ENCODE measurements around the gene HOXC13.

The HOXC13 gene

DNA sequence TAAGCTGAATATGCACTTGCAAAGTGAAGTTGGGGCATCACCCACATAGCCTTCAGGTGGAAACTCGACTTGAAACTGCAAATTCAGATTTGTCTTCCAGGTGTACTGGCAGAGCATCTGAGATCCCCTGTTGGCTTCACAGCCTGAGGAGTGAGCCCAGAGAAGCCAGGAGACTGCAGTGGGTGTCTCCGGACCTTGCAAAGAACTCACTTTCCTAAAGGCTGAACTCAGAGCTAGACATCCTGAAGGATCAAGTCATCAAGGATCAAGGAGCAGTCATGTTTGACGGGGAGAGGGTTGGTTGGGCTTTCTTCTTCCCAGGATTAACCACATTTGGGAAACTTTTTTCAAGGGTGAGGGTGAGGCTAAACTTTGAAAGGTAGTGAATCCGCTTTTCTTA lies 9.1 kb upstream of the HOXC13 start:
- TF ChIP-seq CTCF (IDR thresholded peaks at IDR 0.05), result no peak
- Histone ChIP-seq H3K27ac (no peak overlapping the region), H3K36me3 (no peaks in the 10 kb centered on the region), H3K4me1 (ENCODE audit: control insufficient read depth in 1 of 2, insufficient read depth in 1 of 2, low read depth in 1 of 2, low read length in 1 of 2) (no peaks in the 10 kb centered on the region), H3K4me3 (ENCODE audit: low read depth in 1 of 2, low read length in 1 of 2) (no peak overlapping the region), H3K9me3 (no peaks in the 10 kb centered on the region), H3K27me3 (peaks cover 100% of the 10 kb centered on the region)

DNA sequence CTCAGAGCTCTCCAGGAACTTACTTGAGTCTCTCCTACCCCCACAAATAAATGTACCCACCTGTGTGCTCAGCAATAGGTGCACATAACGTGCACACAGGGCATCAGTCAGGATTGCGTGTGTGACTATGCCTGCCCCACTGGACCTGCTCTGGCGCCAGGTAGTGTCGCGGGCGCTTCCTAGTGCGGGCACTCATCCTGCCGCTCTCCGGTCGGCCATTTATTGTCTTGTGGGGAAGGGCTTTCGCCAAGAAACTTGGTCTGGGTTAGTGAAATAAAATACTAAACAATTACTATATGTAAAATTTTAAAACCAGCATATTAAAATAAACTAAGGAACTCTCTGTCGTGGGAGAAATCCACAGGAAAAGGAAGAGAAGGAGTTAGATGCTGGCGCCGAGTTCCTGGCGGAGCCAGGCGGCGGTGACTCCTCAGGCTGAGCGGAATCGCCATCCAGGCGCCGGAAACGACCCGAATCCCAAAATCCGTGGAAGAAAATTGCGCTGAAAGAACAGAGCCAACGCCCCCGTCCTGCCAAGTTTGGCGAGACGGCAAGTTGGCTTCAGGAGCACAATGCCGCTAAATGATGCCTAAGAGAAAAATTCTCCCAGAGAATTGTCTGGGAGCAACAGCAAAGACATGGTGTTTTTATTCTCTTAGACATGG lies 7.9 kb upstream of the HOXC13 start:
- Histone ChIP-seq H3K27me3 (peaks cover 100% of the 10 kb centered on the region), H3K9me3 (no peaks in the 10 kb centered on the region), H3K4me3 (ENCODE audit: low read depth in 1 of 2, low read length in 1 of 2) (no peak overlapping the region), H3K36me3 (no peaks in the 10 kb centered on the region), H3K27ac (no peak overlapping the region), H3K4me1 (ENCODE audit: control insufficient read depth in 1 of 2, insufficient read depth in 1 of 2, low read depth in 1 of 2, low read length in 1 of 2) (no peaks in the 10 kb centered on the region)
- TF ChIP-seq CTCF (IDR thresholded peaks at IDR 0.05), result no peak

DNA sequence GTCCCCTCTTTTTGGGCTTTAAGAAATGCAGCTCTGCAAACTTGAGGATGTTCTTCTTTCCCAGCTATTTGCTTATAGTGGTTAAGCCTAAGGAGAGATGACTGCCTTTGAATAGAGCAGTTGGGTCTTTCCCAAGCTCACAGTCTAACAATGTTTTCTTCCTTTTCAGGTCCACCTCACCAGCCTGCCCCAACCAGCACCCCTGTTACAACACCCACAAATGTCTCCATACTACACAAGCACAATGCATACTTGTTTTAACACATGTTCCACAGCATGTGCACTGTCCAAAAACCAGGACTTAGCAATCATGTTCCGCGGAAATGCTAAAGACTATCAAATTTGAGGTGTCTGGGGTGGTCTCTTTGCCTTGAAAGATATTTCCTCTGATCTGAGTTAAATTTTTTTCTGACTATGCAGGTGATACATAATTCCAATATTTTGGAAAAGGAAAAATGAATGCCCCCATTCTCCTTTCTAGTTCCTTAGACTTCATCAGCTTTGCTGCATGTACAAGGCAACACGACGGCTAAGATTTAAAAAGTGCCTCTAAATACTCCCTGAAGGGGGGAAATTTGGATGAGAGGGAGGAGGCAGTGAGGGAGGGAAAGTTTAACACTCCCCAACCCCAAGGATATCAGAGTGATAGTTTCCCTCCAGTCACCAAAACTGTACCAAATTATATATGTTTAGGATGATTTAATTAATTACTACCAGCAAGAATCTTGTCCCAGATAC lies 6.6 kb upstream of the HOXC13 start:
- TF ChIP-seq CTCF (IDR thresholded peaks at IDR 0.05), result no peak
- Histone ChIP-seq H3K27ac (no peak overlapping the region), H3K27me3 (peaks cover 100% of the 10 kb centered on the region), H3K4me1 (ENCODE audit: control insufficient read depth in 1 of 2, insufficient read depth in 1 of 2, low read depth in 1 of 2, low read length in 1 of 2) (no peaks in the 10 kb centered on the region), H3K4me3 (ENCODE audit: low read depth in 1 of 2, low read length in 1 of 2) (no peak overlapping the region), H3K9me3 (no peaks in the 10 kb centered on the region), H3K36me3 (no peaks in the 10 kb centered on the region)

DNA sequence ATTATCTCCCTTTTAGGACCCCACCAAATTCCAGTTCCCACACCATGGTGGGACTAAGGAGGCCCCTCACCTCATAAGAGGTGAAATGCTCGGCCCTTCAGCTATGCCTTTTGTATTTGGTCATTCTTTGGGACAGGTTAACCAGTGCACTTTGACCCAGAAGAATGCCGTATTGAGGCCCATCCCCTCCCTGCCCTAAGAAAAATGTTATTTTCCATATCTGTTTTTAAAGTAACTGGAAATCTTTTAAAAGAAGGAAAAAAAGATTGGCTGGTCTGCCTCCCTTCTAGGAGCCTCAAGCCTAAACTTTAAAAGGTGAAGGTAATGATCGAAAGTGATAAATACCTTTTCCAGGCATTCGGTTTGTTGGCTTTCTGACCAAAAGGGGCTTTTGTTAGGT lies 5.7 kb upstream of the HOXC13 start:
- peaks cover 100% of the 10 kb centered on the region for H3K27me3 ChIP-seq

More for the DNA sequence above, 5.7 kb upstream of the HOXC13 start:
- H3K27ac ChIP-seq, result no peak overlapping the region
- H3K36me3 ChIP-seq, result no peaks in the 10 kb centered on the region
- no peaks in the 10 kb centered on the region for H3K9me3 ChIP-seq
- H3K4me3 ChIP-seq (ENCODE audit: low read depth in 1 of 2, low read length in 1 of 2), result no peak overlapping the region
- TF ChIP-seq CTCF (IDR thresholded peaks at IDR 0.05), result no peak
- H3K4me1 ChIP-seq (ENCODE audit: control insufficient read depth in 1 of 2, insufficient read depth in 1 of 2, low read depth in 1 of 2, low read length in 1 of 2), result no peaks in the 10 kb centered on the region
